Astrocyte of the hippocampus (primary cell): ENCODE data around the gene APLP1.
"Not testable (repeated sequence)": the region's sequence is repeated elsewhere in the genome, so short reads cannot be mapped to it uniquely, and the experiment has no call there.

Experiments
- DNase-seq: peaks from one replicate; pipeline ENCODE4 v3.0.0; 2011; ENCODE audit warnings: low read depth, low spot score

APLP1 gene

GRCh38 chr19:35904311-35905068 lies 36.1 kb downstream of the APLP1 start:
- DNase-seq = no peak

DNA sequence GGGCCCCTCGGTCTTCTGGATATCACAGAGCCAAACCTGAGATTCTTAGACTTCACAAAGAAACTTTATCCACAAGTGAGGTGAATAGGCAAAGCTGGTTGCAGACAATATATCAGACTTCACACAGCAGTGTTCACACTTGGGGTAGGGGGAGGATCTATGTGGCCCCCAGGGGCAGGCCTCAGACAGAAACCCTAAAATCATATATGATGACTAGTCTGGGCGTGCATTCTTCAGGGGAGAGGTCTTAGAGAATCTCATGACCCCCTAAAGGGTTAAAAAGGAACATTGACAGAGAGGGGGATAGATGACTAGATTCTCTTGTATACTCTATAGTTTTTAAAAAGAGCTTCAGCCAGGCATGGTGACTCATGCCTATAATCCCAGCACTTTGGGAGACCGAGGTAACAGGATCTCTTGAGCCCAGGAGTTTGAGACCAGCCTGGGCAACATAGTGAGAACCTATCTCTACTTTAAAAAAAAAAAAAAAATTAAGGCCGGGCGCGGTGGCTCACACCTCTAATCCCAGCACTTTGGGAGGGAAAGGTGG lies 36.9 kb downstream of the APLP1 start:
- no peak for DNase-seq

- no peak for DNase-seq
Measured at GRCh38 chr19:35907377-35907745, 39.0 kb downstream of the APLP1 start.

- DNase-seq = no peak
Measured at GRCh38 chr19:35908010-35908441, 39.7 kb downstream of the APLP1 start, which contains the start of gene TYROBP. TSS of gene TYROBP (minus strand) at chr19:35908295. CDS start at chr19:35908228, 67 bp downstream.

DNA sequence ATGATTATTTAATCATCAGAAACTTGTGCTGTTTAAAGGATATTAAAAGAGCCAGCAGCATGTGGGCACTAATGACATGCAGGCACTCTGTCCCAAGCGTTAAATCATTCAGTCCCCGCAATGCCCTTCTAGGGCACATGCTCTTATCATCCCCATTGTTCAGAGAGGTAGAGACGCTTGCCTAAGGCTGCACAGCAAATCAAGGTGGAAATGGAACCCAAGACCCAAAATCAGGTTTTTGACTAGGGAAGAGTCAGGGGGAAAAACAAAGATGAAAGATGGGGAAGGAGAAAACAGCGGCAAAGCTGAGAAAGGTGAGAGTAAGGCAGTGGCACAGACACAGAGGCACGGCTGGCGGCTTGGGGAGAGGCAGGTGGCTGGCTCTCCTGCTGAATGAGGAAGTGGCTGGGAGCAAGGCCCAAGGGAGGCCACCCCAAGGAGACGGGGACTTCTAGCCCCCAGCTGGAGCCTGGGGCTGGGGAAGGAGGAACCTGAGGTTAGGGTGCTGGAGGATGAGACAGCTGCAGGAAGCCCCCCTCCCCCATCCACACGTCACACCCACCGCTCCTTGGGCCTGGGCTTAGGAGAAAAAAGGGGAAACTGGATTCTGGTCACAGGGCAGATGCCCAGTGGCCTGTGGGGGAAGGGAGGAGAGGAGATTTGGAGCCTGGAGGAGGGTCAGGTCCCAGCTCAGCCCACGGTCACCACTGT lies 40.8 kb downstream of the APLP1 start:
- no peak for DNase-seq

GRCh38 chr19:35909684-35910035 lies 41.3 kb downstream of the APLP1 start:
- DNase-seq = no peak

DNA sequence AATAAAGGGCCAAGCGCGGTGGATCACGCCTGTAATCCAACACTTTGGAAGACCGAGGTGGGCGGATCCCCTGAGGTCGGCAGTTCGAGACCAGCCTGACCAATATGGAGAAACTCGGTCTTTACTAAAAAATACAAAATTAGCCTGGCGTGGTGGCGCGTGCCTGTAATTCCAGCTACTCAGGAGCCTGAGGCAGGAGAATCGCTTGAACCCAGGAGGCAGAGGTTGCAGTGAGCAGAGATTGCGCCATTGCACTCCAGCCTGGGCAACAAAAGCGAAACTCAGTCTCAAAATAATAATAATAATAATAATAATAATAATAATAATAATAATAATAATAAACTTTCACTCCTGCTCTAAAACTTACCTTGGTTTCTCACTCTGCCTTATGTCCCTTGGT lies 42.0 kb downstream of the APLP1 start:
- DNase-seq = not testable (repeated sequence)

- DNase-seq = no peak
Measured at GRCh38 chr19:35911173-35911572, 42.8 kb downstream of the APLP1 start.

GRCh38 chr19:35911790-35912189 lies 43.4 kb downstream of the APLP1 start:
- peak; percentile 26 for DNase-seq

- no peak for DNase-seq
Measured at GRCh38 chr19:35913589-35913988, 45.2 kb downstream of the APLP1 start.

DNA sequence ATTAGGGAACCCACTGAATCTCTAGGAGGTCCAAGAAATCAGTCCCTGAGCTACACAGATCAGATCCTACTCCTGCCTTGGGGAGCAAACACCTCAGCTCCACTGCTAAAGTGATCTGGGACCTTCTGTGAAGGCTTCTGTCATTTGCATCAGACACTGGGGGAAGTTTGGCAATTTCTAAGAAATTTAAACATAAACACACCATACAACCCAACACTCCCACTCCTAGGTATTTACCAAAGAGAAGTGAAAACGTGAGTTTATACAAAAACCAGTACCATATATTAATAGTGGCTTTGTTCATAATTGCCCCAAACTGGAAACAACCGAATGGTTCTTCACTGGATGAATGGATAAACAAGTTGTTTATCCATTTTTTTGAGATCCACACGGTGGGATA lies 47.1 kb downstream of the APLP1 start:
- DNase-seq = no peak

DNA sequence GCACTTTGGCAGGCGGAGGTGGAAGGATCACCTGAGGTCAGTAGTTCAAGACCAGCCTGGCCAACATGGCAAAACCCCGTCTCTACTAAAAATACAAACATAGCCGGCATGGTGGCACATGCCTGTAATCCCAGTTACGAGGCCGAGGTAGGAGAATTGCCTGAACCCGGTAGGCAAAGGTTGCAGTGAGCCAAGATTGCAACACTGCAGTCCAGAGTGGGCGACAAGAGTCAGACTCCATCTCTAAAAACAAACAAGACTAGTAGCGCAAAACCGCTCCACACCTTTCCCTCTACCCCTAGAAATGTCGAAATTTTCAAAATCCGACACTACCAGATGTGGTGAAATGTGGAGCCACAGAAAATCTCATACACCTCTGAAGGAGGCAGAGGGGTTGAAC lies 50.9 kb downstream of the APLP1 start:
- DNase-seq = no peak

- no peak for DNase-seq
Measured at GRCh38 chr19:35921012-35921411, 52.6 kb downstream of the APLP1 start.

- no peak for DNase-seq
Measured at GRCh38 chr19:35925501-35925900, 57.1 kb downstream of the APLP1 start.

DNA sequence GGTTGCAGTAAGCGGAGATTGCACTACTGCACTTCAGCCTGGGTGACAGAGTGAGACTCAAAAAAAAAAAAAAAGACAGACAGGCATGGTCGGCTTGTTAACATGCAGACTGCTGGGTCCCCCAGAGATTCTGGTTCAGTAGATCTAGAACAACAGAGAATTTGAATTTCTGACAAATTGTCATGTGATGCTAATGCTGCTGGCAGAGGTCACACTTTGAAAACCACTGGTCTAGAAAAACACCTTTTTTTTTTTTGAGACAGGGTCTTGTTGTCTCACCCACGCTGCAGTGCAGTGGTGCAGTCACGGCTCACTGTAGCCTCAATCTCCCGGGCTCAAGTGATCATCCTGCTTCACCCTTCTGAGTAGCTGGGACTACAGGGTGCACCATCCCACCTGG lies 60.1 kb downstream of the APLP1 start:
- no peak for DNase-seq
